HK-2 (cell line): Measurements from ENCODE around the gene ALG14.
A peak's percentile ranks its signal among the peaks of the same experiment; 100 is the strongest.

Experiments
- DNase-seq: peaks from one replicate; pipeline ENCODE4 v3.0.0-alpha.2; 2018; ENCODE audit not compliant: unreplicated experiment

Gene ALG14

GRCh38 chr1:94980582-94981574 is 91.9 kb downstream of the ALG14 start:
- DNase-seq = no peak

GRCh38 chr1:94979656-94980581 is 92.8 kb downstream of the ALG14 start:
- DNase-seq = no peak

- no peak for DNase-seq
Measured at GRCh38 chr1:94979131-94979530, 93.6 kb downstream of the ALG14 start.

- no peak for DNase-seq
Measured at GRCh38 chr1:94978401-94978800, 94.3 kb downstream of the ALG14 start.

- no peak for DNase-seq
Measured at GRCh38 chr1:94976971-94977548, 95.7 kb downstream of the ALG14 start.

GRCh38 chr1:94974824-94975223 is 97.9 kb downstream of the ALG14 start:
- DNase-seq = peak; percentile 45

- DNase-seq = no peak
Measured at GRCh38 chr1:94974241-94974640, 98.5 kb downstream of the ALG14 start.

GRCh38 chr1:94973309-94973922 is 99.3 kb downstream of the ALG14 start:
- no peak for DNase-seq

GRCh38 chr1:94971491-94971924 is 101.2 kb downstream of the ALG14 start:
- DNase-seq = peak; percentile 22

- DNase-seq = no peak
Measured at GRCh38 chr1:94970783-94971182, 102.0 kb downstream of the ALG14 start.

GRCh38 chr1:94969137-94969536 is 103.6 kb downstream of the ALG14 start:
- no peak for DNase-seq

GRCh38 chr1:94966033-94966432 is 106.7 kb downstream of the ALG14 start:
- DNase-seq = no peak

GRCh38 chr1:94963864-94964263 is 108.9 kb downstream of the ALG14 start:
- no peak for DNase-seq

GRCh38 chr1:94962409-94963265 is 110.1 kb downstream of the ALG14 start:
- DNase-seq = peak; percentile 10

GRCh38 chr1:94961988-94962387 is 110.8 kb downstream of the ALG14 start:
- no peak for DNase-seq

- DNase-seq = no peak
Measured at GRCh38 chr1:94961582-94961981, 111.2 kb downstream of the ALG14 start.

- DNase-seq = no peak
Measured at GRCh38 chr1:94958081-94958480, 114.7 kb downstream of the ALG14 start.

- no peak for DNase-seq
Measured at GRCh38 chr1:94955767-94956632, 116.8 kb downstream of the ALG14 start.
